Neural progenitor cell (in vitro differentiated cells): ENCODE data around the gene RAI14.

Source experiments
- EZH2 ChIP-seq: fragments of 200-600 bp; sonication (generic); IDR thresholded peaks from 2 replicates; pipeline ENCODE4 v1.6.1; 2017; ENCODE audit warnings: antibody characterized with exemption, mild to moderate bottlenecking, moderate library complexity
- EZH2phosphoT487 ChIP-seq: fragments of 200-600 bp; sonication (generic); IDR thresholded peaks from 2 replicates; pipeline ENCODE4 v1.6.1; 2017; ENCODE audit warnings: antibody characterized with exemption
- TF ChIP-seq, protein P1 (sequence below): fragments of 200-600 bp; sonication (generic); IDR thresholded peaks from 2 replicates; pipeline ENCODE4 v1.5.1; 2017; ENCODE audit warnings: antibody characterized with exemption, mild to moderate bottlenecking

DNA sequence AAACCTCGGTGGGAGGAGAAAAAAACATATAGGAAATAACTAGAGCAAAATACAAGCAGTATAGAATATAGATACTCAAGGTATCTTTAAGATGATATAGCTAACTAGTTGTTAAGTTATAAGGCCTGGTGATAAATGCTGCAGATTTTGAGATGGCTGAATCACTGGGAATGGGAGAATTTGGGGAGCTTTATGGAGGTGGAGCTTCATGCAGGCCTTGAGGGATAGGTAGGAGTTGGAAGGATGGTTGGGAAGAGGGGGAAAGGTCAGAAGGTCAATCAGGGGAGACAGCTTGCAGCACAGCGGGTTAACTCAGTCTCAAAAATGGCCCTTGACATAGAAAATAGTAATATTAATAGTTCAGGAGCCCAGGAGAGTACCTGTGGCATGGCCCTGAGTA is 34.8 kb downstream of the RAI14 start:
- TF ChIP-seq, protein P1, sequence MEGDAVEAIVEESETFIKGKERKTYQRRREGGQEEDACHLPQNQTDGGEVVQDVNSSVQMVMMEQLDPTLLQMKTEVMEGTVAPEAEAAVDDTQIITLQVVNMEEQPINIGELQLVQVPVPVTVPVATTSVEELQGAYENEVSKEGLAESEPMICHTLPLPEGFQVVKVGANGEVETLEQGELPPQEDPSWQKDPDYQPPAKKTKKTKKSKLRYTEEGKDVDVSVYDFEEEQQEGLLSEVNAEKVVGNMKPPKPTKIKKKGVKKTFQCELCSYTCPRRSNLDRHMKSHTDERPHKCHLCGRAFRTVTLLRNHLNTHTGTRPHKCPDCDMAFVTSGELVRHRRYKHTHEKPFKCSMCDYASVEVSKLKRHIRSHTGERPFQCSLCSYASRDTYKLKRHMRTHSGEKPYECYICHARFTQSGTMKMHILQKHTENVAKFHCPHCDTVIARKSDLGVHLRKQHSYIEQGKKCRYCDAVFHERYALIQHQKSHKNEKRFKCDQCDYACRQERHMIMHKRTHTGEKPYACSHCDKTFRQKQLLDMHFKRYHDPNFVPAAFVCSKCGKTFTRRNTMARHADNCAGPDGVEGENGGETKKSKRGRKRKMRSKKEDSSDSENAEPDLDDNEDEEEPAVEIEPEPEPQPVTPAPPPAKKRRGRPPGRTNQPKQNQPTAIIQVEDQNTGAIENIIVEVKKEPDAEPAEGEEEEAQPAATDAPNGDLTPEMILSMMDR, result no peak
- no peak for TF ChIP-seq EZH2phosphoT487
- no peak for TF ChIP-seq EZH2
